Loucy (cell line): Measurements from ENCODE around the gene DNAH1.

Experiments used
- H2AFZ ChIP-seq: fragments of 200-600 bp; sonication (generic); 2 replicates; pipeline ENCODE4 v1.6.0; 2016; ENCODE audit warnings: antibody characterized with exemption, mild to moderate bottlenecking, low read length, moderate library complexity
- H3F3A ChIP-seq: fragments of 200-600 bp; 2 replicates; pipeline ENCODE4 v1.6.0; 2016; ENCODE audit warnings: antibody characterized with exemption, low read depth, mild to moderate bottlenecking
- H3K27me3 ChIP-seq: fragments of 200-600 bp; sonication (generic); 2 replicates; pipeline ENCODE4 v1.6.1; 2014; ENCODE audit warnings: low read length, mild to moderate bottlenecking; ENCODE audit not compliant: insufficient read depth, poor library complexity, severe bottlenecking
- H3K36me3 ChIP-seq: fragments of 200-600 bp; sonication (generic); 2 replicates; pipeline ENCODE4 v1.6.1; 2016; ENCODE audit warnings: low read length; ENCODE audit not compliant: insufficient read depth
- H3K4me1 ChIP-seq: fragments of 200-600 bp; sonication (generic); 2 replicates; pipeline ENCODE4 v1.5.1; 2014; ENCODE audit warnings: low read length, mild to moderate bottlenecking; ENCODE audit not compliant: insufficient read depth, poor library complexity, severe bottlenecking
- H3K4me2 ChIP-seq: fragments of 200-600 bp; sonication (generic); 2 replicates; pipeline ENCODE4 v1.6.0; 2014; ENCODE audit warnings: antibody characterized with exemption, low read length, low read depth, mild to moderate bottlenecking; ENCODE audit not compliant: poor library complexity, severe bottlenecking
- H3K4me3 ChIP-seq: fragments of 200-600 bp; sonication (generic); 2 replicates; pipeline ENCODE4 v1.5.1; 2014; ENCODE audit warnings: low read length, mild to moderate bottlenecking, mixed read lengths; ENCODE audit not compliant: poor library complexity, severe bottlenecking
- H3K79me2 ChIP-seq: fragments of 200-600 bp; sonication (generic); 2 replicates; pipeline ENCODE4 v1.6.1; 2014; ENCODE audit warnings: low read length; ENCODE audit not compliant: insufficient read depth
- H3K9ac ChIP-seq: fragments of 200-600 bp; sonication (generic); 2 replicates; pipeline ENCODE4 v1.6.0; 2014; ENCODE audit warnings: mild to moderate bottlenecking, low read depth, low read length, moderate library complexity; ENCODE audit not compliant: poor library complexity, severe bottlenecking
- H3K9me2 ChIP-seq: fragments of 200-600 bp; sonication (generic); replicated peaks from 2 replicates; pipeline ENCODE4 v1.6.1; 2016; ENCODE audit warnings: low read depth, low read length, mixed read lengths
- H3K9me3 ChIP-seq: fragments of 200-600 bp; sonication (generic); 2 replicates; pipeline ENCODE4 v1.6.1; 2014; ENCODE audit warnings: mild to moderate bottlenecking, antibody characterized with exemption, low read length, low read depth; ENCODE audit not compliant: insufficient read depth
- H4K20me1 ChIP-seq: fragments of 200-600 bp; sonication (generic); 2 replicates; pipeline ENCODE4 v1.6.0; 2014; ENCODE audit warnings: antibody characterized with exemption, low read length, mild to moderate bottlenecking; ENCODE audit not compliant: insufficient read depth, poor library complexity, severe bottlenecking
- EZH2phosphoT487 ChIP-seq: fragments of 200-600 bp; IDR thresholded peaks from 2 replicates; pipeline ENCODE4 v1.6.1; 2018; ENCODE audit warnings: antibody characterized with exemption, mild to moderate bottlenecking, moderate library complexity, borderline replicate concordance
- TF ChIP-seq, protein P1 (sequence below): fragments of 200-600 bp; sonication (generic); conservative IDR thresholded peaks from 2 replicates; pipeline ENCODE4 v1.5.1; 2014; ENCODE audit warnings: mild to moderate bottlenecking, antibody characterized with exemption, low read length

The DNAH1 gene

DNA sequence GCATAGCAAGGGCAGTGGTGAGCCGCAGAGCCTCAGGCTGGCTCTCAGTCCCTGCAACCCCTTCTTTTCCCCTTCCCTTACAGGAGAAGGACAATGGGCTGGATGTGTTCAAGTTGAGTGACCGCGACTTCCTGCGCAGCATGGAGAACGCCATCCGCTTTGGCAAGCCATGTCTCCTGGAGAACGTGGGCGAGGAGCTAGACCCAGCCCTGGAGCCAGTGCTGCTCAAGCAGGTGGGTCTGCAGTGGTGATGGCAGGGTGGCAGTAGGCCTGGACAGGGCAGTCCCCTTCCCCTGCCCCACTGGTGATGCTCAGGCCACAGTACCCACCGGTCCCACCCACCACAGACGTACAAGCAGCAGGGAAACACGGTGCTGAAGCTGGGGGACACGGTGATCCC, 75.0 kb downstream of the DNAH1 start:
- Histone ChIP-seq H3K4me3 (no peak overlapping the region), H3K79me2 (no peaks in the 10 kb centered on the region), H3K9me2 (no peaks in the 10 kb centered on the region), H3K27me3 (no peaks in the 10 kb centered on the region), H2AFZ (no peak overlapping the region), H3K9ac (no peak overlapping the region), H3K36me3 (no peaks in the 10 kb centered on the region), H3K9me3 (no peaks in the 10 kb centered on the region), H3K4me2 (no peak overlapping the region), H3F3A (no peaks in the 10 kb centered on the region), H3K4me1 (no peaks in the 10 kb centered on the region), H4K20me1 (no peaks in the 10 kb centered on the region)
- TF ChIP-seq, protein P1, sequence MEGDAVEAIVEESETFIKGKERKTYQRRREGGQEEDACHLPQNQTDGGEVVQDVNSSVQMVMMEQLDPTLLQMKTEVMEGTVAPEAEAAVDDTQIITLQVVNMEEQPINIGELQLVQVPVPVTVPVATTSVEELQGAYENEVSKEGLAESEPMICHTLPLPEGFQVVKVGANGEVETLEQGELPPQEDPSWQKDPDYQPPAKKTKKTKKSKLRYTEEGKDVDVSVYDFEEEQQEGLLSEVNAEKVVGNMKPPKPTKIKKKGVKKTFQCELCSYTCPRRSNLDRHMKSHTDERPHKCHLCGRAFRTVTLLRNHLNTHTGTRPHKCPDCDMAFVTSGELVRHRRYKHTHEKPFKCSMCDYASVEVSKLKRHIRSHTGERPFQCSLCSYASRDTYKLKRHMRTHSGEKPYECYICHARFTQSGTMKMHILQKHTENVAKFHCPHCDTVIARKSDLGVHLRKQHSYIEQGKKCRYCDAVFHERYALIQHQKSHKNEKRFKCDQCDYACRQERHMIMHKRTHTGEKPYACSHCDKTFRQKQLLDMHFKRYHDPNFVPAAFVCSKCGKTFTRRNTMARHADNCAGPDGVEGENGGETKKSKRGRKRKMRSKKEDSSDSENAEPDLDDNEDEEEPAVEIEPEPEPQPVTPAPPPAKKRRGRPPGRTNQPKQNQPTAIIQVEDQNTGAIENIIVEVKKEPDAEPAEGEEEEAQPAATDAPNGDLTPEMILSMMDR: no peak

DNA sequence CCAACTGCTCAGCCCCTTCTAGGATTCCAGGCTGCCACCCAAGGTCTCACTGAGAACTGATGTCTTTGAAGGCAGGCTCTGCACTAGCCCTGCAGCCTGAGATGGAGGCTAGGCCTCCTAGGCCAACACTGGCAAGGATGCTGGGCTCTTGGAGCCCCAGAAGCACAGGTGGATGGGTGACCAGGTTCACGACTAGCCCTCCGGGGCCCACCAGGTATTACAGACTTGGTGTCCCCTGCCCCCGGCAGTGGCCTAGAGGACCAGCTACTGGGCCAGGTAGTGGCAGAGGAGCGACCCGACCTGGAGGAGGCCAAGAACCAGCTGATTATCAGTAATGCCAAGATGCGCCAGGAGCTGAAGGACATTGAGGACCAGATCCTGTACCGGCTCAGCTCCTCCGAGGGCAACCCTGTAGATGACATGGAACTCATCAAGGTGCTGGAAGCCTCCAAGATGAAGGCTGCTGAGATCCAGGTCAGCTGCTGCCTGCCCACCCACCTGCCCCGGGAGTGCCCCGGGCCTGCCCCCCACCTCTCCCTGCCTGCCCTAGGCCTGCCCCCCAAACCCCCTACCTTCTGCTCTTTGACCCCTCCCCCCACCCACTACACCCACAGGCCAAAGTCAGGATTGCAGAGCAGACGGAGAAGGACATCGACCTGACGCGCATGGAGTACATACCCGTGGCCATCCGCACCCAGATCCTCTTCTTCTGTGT, 76.3 kb downstream of the DNAH1 start:
- H4K20me1 ChIP-seq: no peaks in the 10 kb centered on the region
- H3K79me2 ChIP-seq: no peaks in the 10 kb centered on the region
- no peaks in the 10 kb centered on the region for H3K4me1 ChIP-seq
- H3K4me2 ChIP-seq: no peak overlapping the region
- H3K4me3 ChIP-seq: no peak overlapping the region
- H3K9me2 ChIP-seq: no peaks in the 10 kb centered on the region
- no peak overlapping the region for H2AFZ ChIP-seq
- H3K27me3 ChIP-seq: no peaks in the 10 kb centered on the region
- TF ChIP-seq, protein P1: no peak
- no peak for TF ChIP-seq EZH2phosphoT487
- H3K36me3 ChIP-seq: no peaks in the 10 kb centered on the region
- no peak overlapping the region for H3K9ac ChIP-seq
- no peaks in the 10 kb centered on the region for H3K9me3 ChIP-seq
- H3F3A ChIP-seq: no peaks in the 10 kb centered on the region

DNA sequence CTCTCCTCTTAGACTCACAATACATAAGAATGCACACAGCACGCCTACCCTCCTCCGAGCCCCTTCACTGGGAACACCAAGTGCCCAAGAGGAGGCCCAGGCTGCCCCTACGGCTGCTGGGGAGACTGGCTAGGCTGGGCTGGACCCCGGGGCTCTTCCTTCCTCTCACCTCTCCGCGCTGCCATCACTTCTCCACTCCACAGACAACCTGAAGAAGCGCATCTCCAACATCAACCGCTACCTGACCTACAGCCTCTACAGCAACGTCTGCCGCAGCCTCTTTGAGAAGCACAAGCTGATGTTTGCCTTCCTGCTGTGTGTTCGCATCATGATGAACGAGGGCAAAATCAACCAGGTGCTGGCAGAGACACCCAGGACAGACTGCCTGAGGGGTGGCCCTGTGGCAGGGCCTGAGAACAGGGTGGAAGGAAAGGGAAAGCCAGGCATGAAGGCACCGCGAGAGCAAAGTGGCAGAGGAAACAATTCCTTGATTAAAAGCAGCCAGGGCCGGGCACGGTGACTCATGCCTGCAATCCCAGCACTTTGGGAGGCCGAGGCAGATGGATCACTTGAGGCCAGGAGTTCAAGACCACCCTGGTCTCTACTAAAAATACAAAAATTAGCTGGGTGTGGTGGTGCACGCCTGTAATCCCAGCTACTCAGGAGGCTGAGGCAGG, 77.2 kb downstream of the DNAH1 start:
- Histone ChIP-seq H3F3A (no peaks in the 10 kb centered on the region), H2AFZ (no peak overlapping the region), H3K4me3 (no peak overlapping the region), H4K20me1 (no peaks in the 10 kb centered on the region), H3K9me3 (no peaks in the 10 kb centered on the region), H3K9me2 (no peaks in the 10 kb centered on the region), H3K79me2 (no peaks in the 10 kb centered on the region), H3K36me3 (no peaks in the 10 kb centered on the region), H3K27me3 (no peaks in the 10 kb centered on the region), H3K4me2 (no peak overlapping the region), H3K9ac (no peak overlapping the region), H3K4me1 (no peaks in the 10 kb centered on the region)
- TF ChIP-seq, protein P1: no peak
- no peak for TF ChIP-seq EZH2phosphoT487
